Activated naive CD4-positive, alpha-beta T cell treated with Interleukin-2 at 50 U/mL for 16 hours (primary cell): ENCODE results near the gene SLU7.

Experiments used
- DNase-seq: peaks from one replicate; pipeline ENCODE4 v3.0.0-alpha.2; 2020

Gene SLU7

DNA sequence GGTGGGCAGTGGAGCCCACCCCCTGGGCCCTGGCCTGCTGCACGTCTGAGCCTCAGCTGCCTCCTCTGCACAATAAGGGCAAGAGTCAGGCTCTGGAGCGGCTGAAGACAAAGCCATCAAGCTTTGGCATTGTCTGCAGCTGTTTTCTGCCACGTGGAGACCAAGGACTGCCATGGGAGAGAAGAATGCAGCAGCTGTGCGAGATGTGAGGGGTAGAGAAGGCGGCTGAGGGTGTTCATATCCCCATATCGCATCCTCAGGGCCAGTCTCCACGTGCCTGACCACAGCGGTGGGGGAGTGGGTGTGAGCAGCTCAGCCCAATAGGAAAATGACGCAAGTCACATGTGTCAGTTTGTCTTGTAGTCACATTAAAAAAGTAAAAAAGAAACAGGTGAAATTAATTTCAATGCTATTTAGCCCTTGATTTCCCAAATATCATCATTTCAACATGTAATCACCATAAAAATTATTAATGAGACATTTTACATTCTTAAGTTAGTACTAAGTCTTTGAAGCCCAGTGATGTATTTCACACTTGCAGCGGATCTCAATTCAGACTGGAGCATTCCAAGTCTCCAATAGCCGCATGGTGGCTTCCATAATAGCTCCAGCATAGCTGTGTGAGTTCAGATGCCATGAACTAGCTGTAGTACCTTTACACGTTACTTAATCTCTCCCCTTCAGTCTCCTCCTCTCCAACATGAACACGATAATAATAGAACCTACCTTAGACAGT is 55.1 kb downstream of the SLU7 start:
- no peak for DNase-seq

DNA sequence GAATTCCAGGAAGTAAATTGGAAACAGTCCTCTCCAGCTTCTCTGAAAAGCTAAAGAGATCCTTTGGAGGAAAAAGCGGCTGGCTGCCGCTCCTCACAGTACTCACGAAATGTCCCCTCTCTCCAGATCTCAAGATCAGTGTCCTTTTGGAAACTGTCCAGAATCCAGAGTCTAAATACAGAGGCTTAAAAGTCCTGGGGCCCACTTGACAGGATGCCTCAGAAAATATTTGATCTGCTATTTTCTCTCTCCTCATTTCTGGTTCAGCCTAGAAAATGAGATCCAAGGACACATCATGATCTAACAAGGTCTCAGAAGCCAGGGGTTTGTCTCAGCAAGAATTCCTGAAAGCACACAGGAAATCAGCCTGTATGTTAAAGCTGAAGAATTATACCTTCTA is 55.7 kb downstream of the SLU7 start:
- DNase-seq: no peak

DNA sequence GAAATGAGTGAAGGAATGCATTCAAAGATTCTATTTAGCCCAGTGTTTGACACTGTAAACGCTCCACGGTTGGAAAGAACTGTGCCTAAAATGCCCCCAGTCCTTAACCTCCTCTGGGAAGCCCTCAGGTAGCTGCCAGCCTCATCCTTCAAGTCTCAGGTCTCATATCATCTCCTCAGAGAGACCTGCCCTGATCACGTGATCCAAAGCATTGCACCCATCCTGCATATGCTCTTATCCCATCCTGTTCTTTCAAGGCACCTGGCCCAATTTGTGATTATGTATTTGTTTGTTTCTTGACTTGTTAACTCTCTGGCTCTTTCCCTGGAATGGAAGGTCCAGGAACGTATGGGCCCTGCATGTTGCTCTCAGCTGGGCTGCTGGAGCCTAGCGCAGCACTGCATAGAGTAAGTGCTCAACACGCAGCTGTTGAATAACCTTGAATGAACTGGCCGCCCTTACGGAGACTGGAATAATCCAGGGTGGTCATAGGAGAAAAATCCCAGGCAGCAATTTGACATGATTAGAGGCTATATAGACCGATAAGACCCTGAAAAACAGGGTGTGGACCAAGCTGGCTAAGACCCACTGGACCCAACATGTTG is 57.2 kb downstream of the SLU7 start:
- no peak for DNase-seq

DNA sequence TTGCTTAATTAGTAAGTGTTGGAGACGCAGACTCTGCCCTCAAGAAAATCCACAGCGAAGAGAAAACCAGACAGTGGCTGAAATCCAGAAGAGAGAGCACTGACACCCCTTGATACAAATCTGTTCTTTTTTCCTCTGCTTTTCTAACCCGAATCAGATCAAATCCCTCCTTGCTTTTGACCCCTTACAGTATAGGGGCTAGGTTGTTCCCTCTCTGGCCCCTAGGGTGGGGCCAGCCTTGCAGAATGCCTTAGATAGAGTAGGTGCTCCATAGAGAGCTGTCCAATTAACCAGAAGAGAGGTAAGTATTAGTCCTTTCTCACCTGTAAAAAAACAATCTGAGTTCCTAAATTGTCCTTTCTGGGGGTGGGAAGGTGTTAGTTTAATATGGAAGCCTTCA is 58.6 kb downstream of the SLU7 start:
- DNase-seq: no peak

DNA sequence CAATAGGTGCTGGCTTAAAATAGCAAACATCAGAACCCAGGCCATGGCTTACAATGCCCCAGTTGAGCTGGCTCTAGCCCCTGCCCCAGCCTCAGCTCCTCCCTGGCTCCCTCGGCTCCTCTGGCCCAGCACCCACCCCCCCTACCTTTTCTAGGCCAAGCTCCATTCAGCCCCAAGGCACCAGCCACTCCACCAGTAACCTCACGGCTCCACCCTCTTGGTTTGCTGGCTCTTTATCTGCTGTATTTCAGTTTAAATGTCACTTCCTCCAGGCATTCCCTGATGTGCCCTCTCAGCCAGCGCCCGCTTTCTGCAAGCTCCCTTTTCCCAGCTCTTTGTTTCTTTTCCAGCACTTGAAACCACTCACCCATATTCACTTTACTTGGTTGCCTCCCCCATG is 59.1 kb downstream of the SLU7 start:
- no peak for DNase-seq

DNA sequence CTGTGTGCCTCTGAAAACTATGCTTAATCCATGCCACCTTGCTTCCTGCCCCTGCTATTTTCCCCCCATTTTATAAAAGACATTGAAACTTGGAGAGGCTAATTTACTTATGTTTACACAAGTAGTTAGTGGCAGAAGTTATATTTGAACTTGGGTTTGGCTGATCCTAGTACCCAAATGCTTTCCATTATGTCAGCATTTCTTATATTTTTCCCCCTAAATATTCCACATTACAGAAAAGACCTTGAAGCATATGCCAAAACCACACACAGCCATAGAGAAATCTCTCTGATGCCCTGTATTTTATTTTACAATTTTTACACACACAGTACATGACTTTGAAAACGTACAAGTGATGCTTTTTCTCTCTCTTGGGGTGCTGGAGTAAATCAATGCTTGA is 59.6 kb downstream of the SLU7 start:
- DNase-seq: no peak

DNA sequence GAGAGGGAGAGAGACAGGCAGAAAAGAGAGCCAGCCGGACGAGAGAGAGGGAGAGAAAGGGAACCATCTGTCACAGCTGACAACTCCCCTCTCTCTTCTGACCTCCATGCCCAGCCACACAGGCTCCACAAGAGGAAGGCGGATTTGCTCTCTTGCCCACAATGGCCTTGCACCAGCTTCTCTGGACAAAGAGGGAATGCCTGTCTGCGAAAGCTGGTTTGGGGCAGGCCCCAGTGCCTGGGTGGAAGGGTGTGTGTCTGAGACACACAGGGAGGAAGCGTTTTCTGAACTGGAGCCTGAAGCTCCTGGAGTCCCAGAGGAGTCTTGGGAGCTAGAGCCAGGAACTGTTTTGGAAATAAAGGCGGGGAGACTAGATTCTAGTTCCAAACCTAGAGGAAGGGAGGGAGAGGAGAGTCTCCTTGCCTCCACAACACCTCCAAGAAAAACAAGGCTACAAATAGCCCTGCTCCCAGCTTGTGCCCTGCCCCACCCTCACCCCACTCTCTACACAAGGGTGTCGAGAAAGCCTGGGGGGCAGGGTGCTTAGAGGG is 60.9 kb downstream of the SLU7 start:
- no peak for DNase-seq

DNA sequence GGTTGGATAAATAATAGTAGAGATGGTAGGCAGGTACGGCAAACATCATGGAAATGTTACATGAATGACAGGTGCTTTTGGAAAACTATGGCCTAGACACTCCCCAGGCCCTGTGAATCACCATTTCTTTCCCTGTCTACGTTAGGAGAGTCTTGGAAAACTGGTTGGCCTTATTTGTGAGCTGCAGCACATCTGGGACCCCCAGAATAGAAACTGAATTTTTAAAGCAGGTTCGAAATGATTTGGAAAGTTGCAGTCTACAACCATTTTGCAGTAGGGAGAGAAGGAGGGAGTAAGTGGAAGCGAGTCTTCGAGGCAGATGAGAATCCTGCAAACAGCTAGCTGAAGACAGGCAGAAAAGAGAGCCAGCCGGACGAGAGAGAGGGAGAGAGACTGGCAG is 61.5 kb downstream of the SLU7 start:
- DNase-seq: no peak

DNA sequence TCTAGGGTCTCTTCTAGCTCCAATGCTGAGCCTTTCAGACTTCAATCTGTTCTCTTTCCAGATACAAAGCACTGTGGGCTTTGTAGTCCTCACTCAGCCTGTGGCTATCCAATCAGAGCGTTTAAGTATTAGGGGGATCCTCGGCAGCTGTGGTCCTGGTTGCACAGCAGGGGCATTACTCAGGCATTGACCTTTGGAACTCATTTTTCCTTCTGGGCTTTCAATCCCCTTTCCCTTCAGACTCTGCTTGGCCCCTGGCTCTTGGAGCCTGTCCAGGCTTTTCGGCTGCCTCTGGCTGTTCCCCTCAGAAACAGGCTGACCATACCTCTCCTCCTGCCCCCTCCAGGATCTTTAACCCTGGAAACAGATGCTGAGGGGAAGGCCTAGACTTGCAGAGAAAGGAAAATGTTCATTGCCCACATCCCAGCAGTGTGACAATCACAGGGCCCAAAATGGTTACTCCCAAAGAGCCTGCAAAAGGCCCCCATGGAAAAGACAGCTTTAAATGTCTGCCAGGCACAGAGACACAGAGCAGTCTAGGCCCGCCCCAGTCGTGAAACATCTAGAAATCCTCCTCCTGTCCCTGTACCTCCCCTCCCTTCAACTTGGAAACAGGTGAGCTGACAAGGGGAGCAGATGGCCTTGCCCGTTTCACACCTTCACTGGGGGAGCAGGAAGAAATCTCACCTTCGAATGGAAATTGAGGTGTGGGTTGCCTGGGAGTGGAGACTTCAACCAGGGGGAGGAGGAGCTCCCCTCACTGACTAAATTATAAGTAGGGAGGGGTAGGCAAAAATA is 62.1 kb downstream of the SLU7 start:
- no peak for DNase-seq

DNA sequence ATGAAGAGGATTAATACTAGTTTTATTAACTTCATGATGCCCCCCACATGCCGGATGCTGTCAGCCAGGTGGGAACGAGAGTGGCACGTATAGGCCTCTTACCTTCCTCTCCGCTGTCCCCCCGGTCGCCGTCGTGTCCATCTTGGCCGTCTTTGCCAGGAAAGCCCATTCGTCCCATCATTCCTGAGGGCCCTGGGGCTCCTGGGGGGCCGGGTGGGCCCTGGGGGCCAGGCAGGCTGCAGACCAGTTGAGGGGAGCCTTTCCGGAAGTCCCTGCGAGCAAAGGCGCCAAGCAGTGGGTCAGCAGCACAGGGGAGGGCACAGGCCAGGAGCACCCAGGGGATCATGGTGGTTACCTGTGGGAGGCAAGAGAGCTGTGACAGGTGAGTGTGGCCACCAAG is 64.2 kb downstream of the SLU7 start:
- no peak for DNase-seq

DNA sequence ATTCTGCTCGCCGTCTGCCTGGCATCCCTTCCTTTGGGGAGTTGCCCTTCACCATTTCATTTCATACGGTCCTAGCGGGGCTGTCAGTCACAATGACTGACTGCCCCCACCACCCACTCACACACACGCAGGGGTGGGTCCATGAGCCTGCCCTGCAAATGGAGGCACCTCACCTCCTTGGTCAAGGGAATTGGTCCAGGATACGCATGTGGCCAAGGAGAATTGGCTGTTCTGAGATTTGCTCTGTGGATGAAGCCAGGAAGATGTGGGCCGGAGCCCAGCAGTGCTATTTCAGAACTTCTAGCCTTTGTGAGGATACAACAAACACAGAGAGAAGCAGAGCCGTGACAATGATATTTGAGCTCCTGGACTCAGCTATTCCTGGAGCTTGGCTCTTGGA is 65.5 kb downstream of the SLU7 start:
- DNase-seq: no peak

DNA sequence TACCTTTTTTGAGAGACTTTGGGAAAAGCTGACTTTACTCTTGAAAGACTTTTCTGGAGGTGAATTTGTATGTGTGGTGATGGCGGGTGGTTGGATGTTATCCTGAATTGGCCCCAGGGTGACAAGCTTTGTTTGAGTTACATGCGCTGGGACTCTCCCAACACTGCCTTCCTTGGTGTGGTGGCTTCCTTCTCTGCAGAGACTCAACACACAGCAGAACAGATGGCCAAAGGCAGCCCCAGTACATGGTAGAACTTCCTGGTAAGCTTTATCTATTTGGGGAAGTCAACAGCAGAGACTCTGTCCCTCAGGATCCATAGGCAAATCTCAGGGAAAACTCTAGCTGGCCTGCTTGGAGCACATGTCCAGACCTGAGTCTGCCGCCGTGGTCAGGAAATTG is 66.6 kb downstream of the SLU7 start:
- DNase-seq: no peak
